Gastrocnemius medialis (tissue), 4 donors: Measurements from ENCODE around the gene SHISA8. TPM values are rescaled to one million over a fixed set of nuclear protein-coding genes. Genes with fewer than 3 reads are reported as not detected.

Experiments used
- ATAC-seq, 2 donors: fragments of 150-250 bp; one replicate each; pipeline ENCODE4 v1.9.1; 2016
- DNase-seq, 2 donors: peaks; one replicate each; pipeline ENCODE4 v3.0.0-alpha.2; 2019
- H3K27ac ChIP-seq, 4 donors: fragments of 200-600 bp; sonication (generic); 1 replicate in 1 of 4; 2 replicates in 3 of 4; pipeline ENCODE4 v1.5.1; 2016 to 2018; ENCODE audit warnings: mild to moderate bottlenecking in 2 of 4, moderate library complexity in 1 of 4
- H3K27me3 ChIP-seq, 3 donors: fragments of 200-600 bp; sonication (generic) in 2 of 3; 1 replicate in 1 of 3; 2 replicates in 2 of 3; pipeline versions ENCODE4 v1.5.1 to v1.6.0; 2016 to 2019; ENCODE audit warnings: mild to moderate bottlenecking in 1 of 3, moderate library complexity in 1 of 3
- H3K36me3 ChIP-seq, 2 donors: fragments of 200-600 bp; sonication (generic) in 1 of 2; one replicate each; pipeline ENCODE4 v1.5.1; 2017 to 2018
- H3K4me1 ChIP-seq, 2 donors: fragments of 200-600 bp; sonication (generic) in 1 of 2; one replicate each; pipeline ENCODE4 v1.5.1; 2016 to 2017; ENCODE audit warnings: mild to moderate bottlenecking in 2 of 2
- H3K4me3 ChIP-seq, 4 donors: fragments of 200-600 bp; sonication (generic) in 3 of 4; 1 replicate in 1 of 4; 2 replicates in 3 of 4; pipeline ENCODE4 v1.5.1; 2016 to 2019; ENCODE audit warnings: mild to moderate bottlenecking in 2 of 4
- H3K9me3 ChIP-seq, 3 donors: fragments of 200-600 bp; sonication (generic) in 2 of 3; 1 replicate in 1 of 3; 2 replicates in 2 of 3; pipeline ENCODE4 v1.5.1; 2016 to 2019
- POLR2A ChIP-seq, 2 donors: fragments of 450-650 bp; IDR thresholded peaks; one replicate each; pipeline ENCODE4 v1.6.1; 2017; ENCODE audit warnings: antibody characterized with exemption in 2 of 2, mild to moderate bottlenecking in 2 of 2, moderate library complexity in 2 of 2
- in situ Hi-C, 4 donors: fragments of 200-750 bp; cut with MboI; loops; one replicate each; pipeline versions ENCODE4 v1.15.0 to v1.8.0; 2017; ENCODE audit warnings: low sequenced_read_pairs in 4 of 4
- intact Hi-C: fragments of 100-400 bp; cut with DNase I; formaldehyde crosslinking; loops from one replicate; pipeline ENCODE4 v1.15.1; 2023; ENCODE audit warnings: low total_unique reads
- total RNA-seq, 4 donors: library from RNA; depleted of rRNA; stranded (reverse); fragments of >200 nt; gene quantifications; one replicate each; pipeline versions ENCODE4 v1.1.0 to v1.2.3, GENCODE V29; 2016
- TF ChIP-seq, protein P1 (sequence below), 5 experiments: fragments of 450-650 bp in 3 of 5; fragments of 200-600 bp in 2 of 5; sonication (generic) in 2 of 5; IDR thresholded peaks in 4 of 5; conservative IDR thresholded peaks in 1 of 5; 1 replicate in 4 of 5; 2 replicates in 1 of 5; pipeline ENCODE4 v1.5.1; 2016 to 2019; ENCODE audit warnings: antibody characterized with exemption in 5 of 5, mild to moderate bottlenecking in 3 of 5, moderate library complexity in 3 of 5

Gene SHISA8
- total RNA-seq, 4 donors from 2014 or later = not detected

DNA sequence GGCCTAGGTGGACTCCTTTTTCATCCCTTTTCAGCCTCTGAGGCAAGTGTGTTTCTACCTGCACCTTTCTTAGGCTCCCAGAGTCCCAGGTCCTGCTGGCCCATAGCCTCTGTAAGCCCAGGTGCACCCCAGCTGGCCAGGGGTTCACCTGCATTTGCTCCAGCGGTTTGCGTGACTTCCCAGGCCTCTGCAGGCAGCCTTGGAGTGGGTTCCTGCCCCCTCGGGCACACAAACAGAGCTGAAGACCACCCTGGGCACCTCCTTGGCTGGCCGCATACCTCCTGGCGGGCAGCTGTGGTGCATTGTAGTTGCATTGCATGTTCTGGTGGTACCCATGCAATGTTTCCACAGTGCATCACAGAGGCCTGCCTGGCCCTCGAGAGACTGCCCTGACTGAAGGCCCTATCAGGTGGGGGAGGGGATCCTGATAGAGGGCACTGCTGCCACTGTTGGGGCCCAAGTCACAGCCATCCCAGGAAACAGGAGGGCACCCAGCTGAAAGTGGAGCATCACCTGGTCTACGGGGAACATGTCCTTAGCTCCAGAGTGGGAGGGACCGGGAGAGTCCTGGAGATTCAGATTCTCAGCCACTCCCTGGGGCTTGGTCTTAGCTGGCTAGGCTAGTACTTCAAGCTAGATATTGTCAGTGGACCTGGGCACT, 14.1 kb downstream of the SHISA8 start:
- intact Hi-C loops = no loop called here
- no peaks in the 10 kb centered on the region for H3K9me3 ChIP-seq
- TF ChIP-seq POLR2A (IDR thresholded peaks at IDR 0.05) = no peak
- TF ChIP-seq, protein P1, sequence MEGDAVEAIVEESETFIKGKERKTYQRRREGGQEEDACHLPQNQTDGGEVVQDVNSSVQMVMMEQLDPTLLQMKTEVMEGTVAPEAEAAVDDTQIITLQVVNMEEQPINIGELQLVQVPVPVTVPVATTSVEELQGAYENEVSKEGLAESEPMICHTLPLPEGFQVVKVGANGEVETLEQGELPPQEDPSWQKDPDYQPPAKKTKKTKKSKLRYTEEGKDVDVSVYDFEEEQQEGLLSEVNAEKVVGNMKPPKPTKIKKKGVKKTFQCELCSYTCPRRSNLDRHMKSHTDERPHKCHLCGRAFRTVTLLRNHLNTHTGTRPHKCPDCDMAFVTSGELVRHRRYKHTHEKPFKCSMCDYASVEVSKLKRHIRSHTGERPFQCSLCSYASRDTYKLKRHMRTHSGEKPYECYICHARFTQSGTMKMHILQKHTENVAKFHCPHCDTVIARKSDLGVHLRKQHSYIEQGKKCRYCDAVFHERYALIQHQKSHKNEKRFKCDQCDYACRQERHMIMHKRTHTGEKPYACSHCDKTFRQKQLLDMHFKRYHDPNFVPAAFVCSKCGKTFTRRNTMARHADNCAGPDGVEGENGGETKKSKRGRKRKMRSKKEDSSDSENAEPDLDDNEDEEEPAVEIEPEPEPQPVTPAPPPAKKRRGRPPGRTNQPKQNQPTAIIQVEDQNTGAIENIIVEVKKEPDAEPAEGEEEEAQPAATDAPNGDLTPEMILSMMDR (IDR thresholded peaks at IDR 0.05 in 4 of 5, conservative IDR thresholded peaks at IDR 0.05 in 1 of 5) = no peak
- peak overlapping the region in 3 of 4 donors; percentile 13 to 80 (median 69) for H3K27ac ChIP-seq
- H3K36me3 ChIP-seq = peaks cover 0 to 35% of the 10 kb centered on the region in 2 donors
- no peak overlapping the region for H3K4me3 ChIP-seq
- DNase-seq (no peak), ATAC-seq (no peak)
- no peaks in the 10 kb centered on the region for H3K27me3 ChIP-seq
- in situ Hi-C loops = no loop called here
- H3K4me1 ChIP-seq = peaks cover 25 to 31% of the 10 kb centered on the region in 2 donors

DNA sequence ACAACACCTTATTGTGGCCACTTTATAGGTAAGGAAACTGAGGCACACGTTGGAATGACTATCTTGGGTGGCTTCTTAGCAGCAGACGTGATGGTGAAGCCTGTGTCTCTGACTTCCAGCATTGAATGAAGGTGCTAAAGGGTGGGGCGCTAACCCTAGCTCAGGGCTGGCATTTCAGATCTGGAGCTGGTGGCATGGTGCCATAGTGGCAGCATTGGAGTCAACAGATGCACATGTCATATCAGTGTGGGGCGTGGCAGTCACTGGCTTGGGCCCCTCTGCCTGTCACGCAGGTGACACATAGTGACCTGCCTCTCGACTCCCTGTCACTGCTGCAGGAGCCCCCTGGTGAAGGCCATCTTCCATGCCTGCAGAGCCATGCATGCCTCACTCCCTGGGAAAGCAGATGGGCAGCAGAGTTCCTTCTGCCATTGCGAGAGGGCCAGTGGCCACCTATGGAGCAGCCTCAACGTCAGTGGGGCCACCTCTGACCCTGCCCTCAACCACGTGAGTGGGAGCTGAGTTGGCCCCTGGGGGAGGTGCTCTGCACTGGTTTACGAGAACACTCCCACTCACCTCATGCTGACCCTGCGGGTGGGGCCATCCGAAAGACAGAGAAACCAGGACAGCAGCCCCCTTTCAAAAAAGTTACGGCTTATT, 14.8 kb downstream of the SHISA8 start:
- intact Hi-C loops (no loop called here), in situ Hi-C loops (no loop called here)
- DNase-seq (peak; percentile 56 to 71), ATAC-seq (peak in 1 of 2 donors; percentile 19)
- Histone ChIP-seq H3K4me1 (peaks cover 30 to 31% of the 10 kb centered on the region in 2 donors), H3K4me3 (no peak overlapping the region), H3K27me3 (no peaks in the 10 kb centered on the region), H3K9me3 (no peaks in the 10 kb centered on the region), H3K36me3 (peaks cover 0 to 31% of the 10 kb centered on the region in 2 donors), H3K27ac (peak overlapping the region in 3 of 4 donors; percentile 69 to 80 (median 74))
- TF ChIP-seq, protein P1 (IDR thresholded peaks at IDR 0.05 in 4 of 5, conservative IDR thresholded peaks at IDR 0.05 in 1 of 5) = no peak
- no peak for TF ChIP-seq POLR2A (IDR thresholded peaks at IDR 0.05)

DNA sequence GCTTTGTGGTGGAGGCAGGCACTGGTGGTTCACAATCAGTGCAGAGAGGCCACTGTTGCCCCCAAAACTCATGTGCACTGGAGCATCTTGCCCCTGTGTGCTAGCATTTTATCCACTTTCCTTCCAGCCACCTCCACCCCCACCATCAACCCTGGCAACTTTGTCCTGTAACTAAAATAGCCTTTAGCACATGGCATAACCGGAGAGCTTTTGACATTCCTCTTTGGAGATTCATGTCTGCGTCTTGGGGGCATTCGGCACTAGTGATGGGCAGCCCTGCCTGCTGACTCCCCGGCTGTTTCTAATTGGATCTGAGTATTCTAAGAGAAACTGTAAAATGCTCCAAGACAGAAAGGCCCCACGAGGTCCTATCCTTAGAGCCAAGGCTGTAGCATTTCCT, 15.8 kb downstream of the SHISA8 start:
- H3K9me3 ChIP-seq = no peaks in the 10 kb centered on the region
- no peak overlapping the region for H3K4me3 ChIP-seq
- peaks cover 30 to 31% of the 10 kb centered on the region in 2 donors for H3K4me1 ChIP-seq
- in situ Hi-C loops (no loop called here), intact Hi-C loops (no loop called here)
- peak overlapping the region; percentile 62 to 80 (median 72) for H3K27ac ChIP-seq
- H3K27me3 ChIP-seq = no peaks in the 10 kb centered on the region
- ATAC-seq (peak; percentile 83 to 84), DNase-seq (peak; percentile 27 to 57)
- peaks cover 0 to 28% of the 10 kb centered on the region in 2 donors for H3K36me3 ChIP-seq
- TF ChIP-seq, protein P1 (IDR thresholded peaks at IDR 0.05 in 4 of 5, conservative IDR thresholded peaks at IDR 0.05 in 1 of 5) = no peak
- no peak for TF ChIP-seq POLR2A (IDR thresholded peaks at IDR 0.05)

DNA sequence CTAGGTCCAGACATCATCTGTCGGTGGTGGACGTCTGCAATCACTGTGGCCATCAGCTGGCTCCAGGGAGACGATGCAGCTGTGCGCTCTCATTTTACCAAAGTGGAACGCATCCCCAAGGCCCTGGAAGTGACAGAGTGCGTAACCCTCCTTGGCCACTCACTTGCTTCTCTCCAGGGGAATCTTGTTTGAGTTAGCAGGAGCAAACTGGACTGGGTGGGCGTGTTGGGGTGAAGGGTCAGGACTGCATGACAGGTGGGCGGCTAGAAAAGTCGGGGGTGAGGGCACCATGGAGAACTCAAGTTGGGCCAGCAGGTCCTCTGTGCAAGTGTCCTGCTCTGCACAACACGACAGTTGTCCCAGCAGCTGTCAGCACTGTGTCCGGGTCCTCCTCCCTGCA, 16.2 kb downstream of the SHISA8 start:
- peak overlapping the region; percentile 10 to 80 (median 72) for H3K27ac ChIP-seq

More for the DNA sequence above, 16.2 kb downstream of the SHISA8 start:
- DNase-seq = peak in 1 of 2 donors; percentile 65
- intact Hi-C loops = no loop called here
- Histone ChIP-seq H3K27me3 (no peaks in the 10 kb centered on the region), H3K36me3 (peaks cover 0 to 27% of the 10 kb centered on the region in 2 donors), H3K4me1 (peaks cover 30 to 31% of the 10 kb centered on the region in 2 donors), H3K4me3 (no peak overlapping the region), H3K9me3 (no peaks in the 10 kb centered on the region)
- TF ChIP-seq, protein P1 (IDR thresholded peaks at IDR 0.05 in 4 of 5, conservative IDR thresholded peaks at IDR 0.05 in 1 of 5) = no peak
- TF ChIP-seq POLR2A (IDR thresholded peaks at IDR 0.05) = no peak
- ATAC-seq = peak; percentile 28 to 48
- in situ Hi-C loops = no loop called here
